Measurements from ENCODE around the gene NFIX.

Gene NFIX

GRCh38 chr19:13133241-13133870 is 138.1 kb downstream of the NFIX start:
- Histone ChIP-seq H3K27ac (ENCODE audit: low read depth, low read length) (no peak overlapping the region), H3K36me3 (ENCODE audit: control insufficient read depth, insufficient read depth, low read length) (peaks cover 68% of the 10 kb centered on the region), H3K9me3 (ENCODE audit: control insufficient read depth, insufficient read depth, low read length) (no peaks in the 10 kb centered on the region), H3K9ac (ENCODE audit: low read depth, low read length) (no peak overlapping the region), H3K4me1 (ENCODE audit: control insufficient read depth, insufficient read depth, low read length) (no peaks in the 10 kb centered on the region), H3K4me3 (ENCODE audit: low read depth, low read length) (no peak overlapping the region), H3K27me3 (ENCODE audit: control insufficient read depth, insufficient read depth, low read length) (no peaks in the 10 kb centered on the region)

DNA sequence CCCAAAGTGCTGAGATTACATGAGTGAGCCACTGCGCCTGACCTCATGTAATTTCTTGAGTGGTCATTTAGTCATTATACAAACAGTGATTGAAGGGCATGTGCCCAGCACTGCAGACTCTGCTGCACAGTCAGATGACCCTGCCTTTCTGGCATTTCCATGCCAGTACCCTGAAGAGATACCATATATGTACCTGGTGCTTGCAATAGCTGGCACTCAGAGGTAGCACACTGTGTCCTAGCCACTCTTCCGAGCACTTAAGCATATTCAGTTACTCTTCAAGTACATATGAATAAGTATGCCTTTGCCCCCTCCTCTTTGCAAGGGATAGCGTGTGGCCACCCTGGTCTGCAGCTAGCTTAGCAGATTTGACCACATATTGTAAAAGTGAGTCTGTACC is 139.4 kb downstream of the NFIX start:
- no peaks in the 10 kb centered on the region for H3K27me3 ChIP-seq (ENCODE audit: control insufficient read depth, insufficient read depth, low read length)
- H3K9me3 ChIP-seq (ENCODE audit: control insufficient read depth, insufficient read depth, low read length), result no peaks in the 10 kb centered on the region
- no peak overlapping the region for H3K27ac ChIP-seq (ENCODE audit: low read depth, low read length)
- no peak overlapping the region for H3K4me3 ChIP-seq (ENCODE audit: low read depth, low read length)
- H3K9ac ChIP-seq (ENCODE audit: low read depth, low read length), result no peak overlapping the region
- H3K36me3 ChIP-seq (ENCODE audit: control insufficient read depth, insufficient read depth, low read length), result peaks cover 71% of the 10 kb centered on the region
- H3K4me1 ChIP-seq (ENCODE audit: control insufficient read depth, insufficient read depth, low read length), result no peaks in the 10 kb centered on the region

GRCh38 chr19:13135068-13136062 is 140.1 kb downstream of the NFIX start:
- Histone ChIP-seq H3K27ac (ENCODE audit: low read depth, low read length) (no peak overlapping the region), H3K27me3 (ENCODE audit: control insufficient read depth, insufficient read depth, low read length) (no peaks in the 10 kb centered on the region), H3K9ac (ENCODE audit: low read depth, low read length) (no peak overlapping the region), H3K4me3 (ENCODE audit: low read depth, low read length) (no peak overlapping the region), H3K36me3 (ENCODE audit: control insufficient read depth, insufficient read depth, low read length) (peaks cover 71% of the 10 kb centered on the region), H3K9me3 (ENCODE audit: control insufficient read depth, insufficient read depth, low read length) (no peaks in the 10 kb centered on the region), H3K4me1 (ENCODE audit: control insufficient read depth, insufficient read depth, low read length) (no peaks in the 10 kb centered on the region)

- Histone ChIP-seq H3K9ac (ENCODE audit: low read depth, low read length) (no peak overlapping the region), H3K27ac (ENCODE audit: low read depth, low read length) (no peak overlapping the region), H3K36me3 (ENCODE audit: control insufficient read depth, insufficient read depth, low read length) (peaks cover 60% of the 10 kb centered on the region), H3K27me3 (ENCODE audit: control insufficient read depth, insufficient read depth, low read length) (no peaks in the 10 kb centered on the region), H3K4me3 (ENCODE audit: low read depth, low read length) (no peak overlapping the region), H3K9me3 (ENCODE audit: control insufficient read depth, insufficient read depth, low read length) (no peaks in the 10 kb centered on the region), H3K4me1 (ENCODE audit: control insufficient read depth, insufficient read depth, low read length) (no peaks in the 10 kb centered on the region)
Observed at GRCh38 chr19:13137290-13137794, 142.1 kb downstream of the NFIX start.

DNA sequence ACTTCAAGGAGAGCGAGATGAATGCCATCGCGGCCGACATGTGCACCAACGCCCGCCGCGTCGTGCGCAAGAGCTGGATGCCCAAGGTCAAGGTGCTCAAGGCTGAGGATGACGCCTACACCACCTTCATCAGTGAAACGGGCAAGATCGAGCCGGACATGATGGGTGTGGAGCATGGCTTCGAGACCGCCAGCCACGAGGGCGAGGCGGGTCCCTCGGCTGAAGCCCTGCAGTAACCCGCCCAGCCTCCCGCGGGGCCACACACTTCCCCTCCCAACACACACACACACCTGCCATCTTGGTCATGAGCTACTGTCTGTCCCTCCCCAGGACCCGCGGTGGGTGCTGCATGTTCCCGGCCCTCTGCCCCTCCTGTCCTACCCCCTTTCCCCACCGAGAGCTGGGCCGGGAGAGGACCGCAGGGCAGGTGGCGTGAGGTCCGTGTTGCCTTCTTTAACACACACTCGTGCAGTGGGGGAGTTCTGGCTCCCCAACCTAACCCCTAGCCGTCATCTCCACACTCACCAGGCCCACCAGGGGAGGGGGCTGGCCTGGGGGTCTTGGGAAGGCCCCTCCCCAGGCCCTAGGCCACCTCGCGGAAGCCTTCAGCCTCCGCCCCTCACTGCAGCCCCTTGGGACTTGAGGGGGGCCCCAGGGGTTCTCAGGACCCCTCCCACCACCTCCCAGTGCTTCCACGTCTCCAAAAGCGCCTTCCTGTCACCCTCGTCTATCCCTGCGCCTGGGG is 143.1 kb downstream of the NFIX start:
- Histone ChIP-seq H3K4me1 (ENCODE audit: control insufficient read depth, insufficient read depth, low read length) (no peaks in the 10 kb centered on the region), H3K27ac (ENCODE audit: low read depth, low read length) (no peak overlapping the region), H3K36me3 (ENCODE audit: control insufficient read depth, insufficient read depth, low read length) (peaks cover 53% of the 10 kb centered on the region), H3K9ac (ENCODE audit: low read depth, low read length) (no peak overlapping the region), H3K4me3 (ENCODE audit: low read depth, low read length) (no peak overlapping the region), H3K9me3 (ENCODE audit: control insufficient read depth, insufficient read depth, low read length) (no peaks in the 10 kb centered on the region), H3K27me3 (ENCODE audit: control insufficient read depth, insufficient read depth, low read length) (no peaks in the 10 kb centered on the region)

DNA sequence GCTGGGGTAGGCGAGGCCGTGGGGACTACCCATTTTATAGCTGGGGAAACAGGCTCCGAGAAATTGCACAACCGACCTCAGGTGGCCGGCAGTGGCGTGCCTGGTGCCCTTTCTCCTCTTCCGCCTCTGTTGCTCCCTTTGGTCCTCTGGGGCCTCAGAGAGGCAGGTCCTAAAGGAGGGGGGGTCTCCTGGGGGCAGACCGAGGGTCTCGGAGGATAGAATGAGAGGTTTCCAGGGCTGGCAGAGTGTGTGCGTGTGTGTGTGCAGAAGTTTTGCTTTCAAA is 143.6 kb downstream of the NFIX start:
- Histone ChIP-seq H3K27ac (ENCODE audit: low read depth, low read length) (no peak overlapping the region), H3K36me3 (ENCODE audit: control insufficient read depth, insufficient read depth, low read length) (peaks cover 49% of the 10 kb centered on the region), H3K9ac (ENCODE audit: low read depth, low read length) (no peak overlapping the region)

DNA sequence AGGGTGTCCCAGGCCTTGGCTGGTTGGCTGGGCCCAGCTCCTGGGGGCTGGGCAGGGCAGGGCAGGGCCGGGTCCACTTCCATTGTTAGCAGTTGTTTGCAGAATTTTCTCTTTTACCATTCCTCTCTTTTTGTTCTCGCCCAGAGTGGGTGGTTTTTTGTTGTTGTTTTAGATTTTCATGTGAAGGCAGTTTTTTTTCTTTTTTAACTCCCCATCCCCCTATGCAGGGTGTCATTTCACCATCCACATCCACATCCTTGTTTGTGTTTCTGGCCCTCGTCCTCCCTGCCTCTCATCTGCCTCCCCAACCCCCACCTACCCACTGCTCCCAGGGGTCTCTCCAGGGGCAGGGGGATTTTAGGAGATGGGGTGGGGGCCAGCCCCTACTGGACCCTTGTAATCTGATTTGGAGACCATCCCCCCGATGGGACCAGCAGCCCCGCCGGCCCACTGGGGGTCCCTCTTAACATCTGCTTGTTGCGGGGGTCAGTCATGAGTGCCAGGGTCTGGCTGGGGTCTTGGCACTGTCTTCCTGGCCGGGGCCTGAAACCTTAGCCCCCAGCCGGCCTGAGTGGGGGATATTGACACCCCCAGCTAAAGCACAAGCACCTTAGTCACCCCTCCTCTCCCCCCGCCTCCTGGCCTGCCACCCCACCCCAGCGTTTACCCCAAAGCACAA is 144.5 kb downstream of the NFIX start:
- Histone ChIP-seq H3K9me3 (ENCODE audit: control insufficient read depth, insufficient read depth, low read length) (no peaks in the 10 kb centered on the region), H3K4me1 (ENCODE audit: control insufficient read depth, insufficient read depth, low read length) (no peaks in the 10 kb centered on the region), H3K4me3 (ENCODE audit: low read depth, low read length) (no peak overlapping the region), H3K27ac (ENCODE audit: low read depth, low read length) (no peak overlapping the region), H3K36me3 (ENCODE audit: control insufficient read depth, insufficient read depth, low read length) (peaks cover 53% of the 10 kb centered on the region), H3K27me3 (ENCODE audit: control insufficient read depth, insufficient read depth, low read length) (no peaks in the 10 kb centered on the region), H3K9ac (ENCODE audit: low read depth, low read length) (no peak overlapping the region)

More for the DNA sequence above, 143.6 kb downstream of the NFIX start:
- H3K27me3 ChIP-seq (ENCODE audit: control insufficient read depth, insufficient read depth, low read length), result no peaks in the 10 kb centered on the region
- no peak overlapping the region for H3K4me3 ChIP-seq (ENCODE audit: low read depth, low read length)
- H3K4me1 ChIP-seq (ENCODE audit: control insufficient read depth, insufficient read depth, low read length), result no peaks in the 10 kb centered on the region
- H3K9me3 ChIP-seq (ENCODE audit: control insufficient read depth, insufficient read depth, low read length), result no peaks in the 10 kb centered on the region

GRCh38 chr19:13146763-13147563 is 151.7 kb downstream of the NFIX start:
- H3K4me1 ChIP-seq (ENCODE audit: control insufficient read depth, insufficient read depth, low read length), result no peaks in the 10 kb centered on the region
- H3K27me3 ChIP-seq (ENCODE audit: control insufficient read depth, insufficient read depth, low read length), result no peaks in the 10 kb centered on the region
- H3K4me3 ChIP-seq (ENCODE audit: low read depth, low read length), result no peak overlapping the region
- H3K9me3 ChIP-seq (ENCODE audit: control insufficient read depth, insufficient read depth, low read length), result no peaks in the 10 kb centered on the region
- no peak overlapping the region for H3K9ac ChIP-seq (ENCODE audit: low read depth, low read length)
- no peak overlapping the region for H3K27ac ChIP-seq (ENCODE audit: low read depth, low read length)
- peaks cover 18% of the 10 kb centered on the region for H3K36me3 ChIP-seq (ENCODE audit: control insufficient read depth, insufficient read depth, low read length)
